ENCODE results near the gene ADGRF1. TPM values are rescaled to one million over a fixed set of nuclear protein-coding genes. Genes with fewer than 3 reads are reported as not detected.

ADGRF1 gene
- total RNA-seq, 4 donors from 2014 or later: 0.64 to 1.2 TPM; not detected in 2

DNA sequence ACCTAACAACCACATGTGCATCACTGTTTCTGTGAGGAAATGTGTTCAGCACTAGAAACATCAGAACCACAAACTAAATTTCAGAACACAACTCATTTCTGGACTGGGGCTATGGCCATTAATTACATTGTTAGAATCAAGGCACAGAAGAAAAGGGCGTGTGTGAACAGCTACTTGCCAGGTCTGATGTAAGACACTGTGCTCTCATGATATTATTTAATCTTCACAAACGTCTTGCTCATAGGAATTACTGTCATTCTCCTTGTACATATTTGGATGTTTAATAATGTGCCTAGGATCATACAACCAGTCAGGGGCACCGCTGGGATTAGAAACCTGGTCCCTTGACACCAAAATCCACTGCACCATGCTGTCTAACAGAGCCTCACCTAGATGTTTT lies 14.8 kb downstream of the ADGRF1 start:
- H3K36me3 ChIP-seq: no peaks in the 10 kb centered on the region
- DNase-seq: no peak
- H3K4me1 ChIP-seq: no peaks in the 10 kb centered on the region
- in situ Hi-C loops (cut with MboI; ENCODE audit: low pct_ligation_motif_present in 1 of 4, low pct_unique_long_range_greater_than_20kb in 1 of 4, low sequenced_read_pairs in 3 of 4): no loop called here
- H3K9me3 ChIP-seq: no peaks in the 10 kb centered on the region
- no peak overlapping the region for H3K27ac ChIP-seq
- 56 to 61% methylated on average over 2 to 3 of the region's 3 CpGs for WGBS, 2 donors (ENCODE audit: low coverage in 1 of 2)
- peaks cover 3% of the 10 kb centered on the region for H3K27me3 ChIP-seq
- H3K4me3 ChIP-seq: no peak overlapping the region
- intact Hi-C loops (cut with DNase I; ENCODE audit: low total_unique reads): no loop called here
- TF ChIP-seq POLR2A (IDR thresholded peaks at IDR 0.05): no peak
- TF ChIP-seq POLR2AphosphoS5 (IDR thresholded peaks at IDR 0.05): no peak
- TF ChIP-seq, protein P1, sequence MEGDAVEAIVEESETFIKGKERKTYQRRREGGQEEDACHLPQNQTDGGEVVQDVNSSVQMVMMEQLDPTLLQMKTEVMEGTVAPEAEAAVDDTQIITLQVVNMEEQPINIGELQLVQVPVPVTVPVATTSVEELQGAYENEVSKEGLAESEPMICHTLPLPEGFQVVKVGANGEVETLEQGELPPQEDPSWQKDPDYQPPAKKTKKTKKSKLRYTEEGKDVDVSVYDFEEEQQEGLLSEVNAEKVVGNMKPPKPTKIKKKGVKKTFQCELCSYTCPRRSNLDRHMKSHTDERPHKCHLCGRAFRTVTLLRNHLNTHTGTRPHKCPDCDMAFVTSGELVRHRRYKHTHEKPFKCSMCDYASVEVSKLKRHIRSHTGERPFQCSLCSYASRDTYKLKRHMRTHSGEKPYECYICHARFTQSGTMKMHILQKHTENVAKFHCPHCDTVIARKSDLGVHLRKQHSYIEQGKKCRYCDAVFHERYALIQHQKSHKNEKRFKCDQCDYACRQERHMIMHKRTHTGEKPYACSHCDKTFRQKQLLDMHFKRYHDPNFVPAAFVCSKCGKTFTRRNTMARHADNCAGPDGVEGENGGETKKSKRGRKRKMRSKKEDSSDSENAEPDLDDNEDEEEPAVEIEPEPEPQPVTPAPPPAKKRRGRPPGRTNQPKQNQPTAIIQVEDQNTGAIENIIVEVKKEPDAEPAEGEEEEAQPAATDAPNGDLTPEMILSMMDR (IDR thresholded peaks at IDR 0.05): no peak
- TF ChIP-seq EP300 (IDR thresholded peaks at IDR 0.05; ENCODE audit: low read depth): no peak

DNA sequence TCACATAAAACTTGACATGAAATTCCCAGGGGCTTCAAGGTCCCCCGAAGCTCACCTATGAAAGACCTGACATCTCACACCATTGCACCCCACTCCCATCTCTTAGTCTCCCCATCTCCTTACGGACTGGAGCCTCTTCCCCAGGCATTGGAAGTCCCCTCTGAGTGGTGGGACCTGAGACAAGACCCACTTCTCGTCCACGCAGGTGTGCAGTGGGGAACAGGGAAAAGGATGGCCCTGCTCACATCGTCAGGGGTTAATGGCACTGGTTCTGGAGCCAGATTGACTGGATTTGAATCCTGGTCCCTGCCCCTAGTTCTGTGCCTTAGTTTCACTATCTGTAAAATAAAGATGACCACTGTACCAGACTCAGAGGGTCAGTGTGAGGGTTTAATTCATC lies 15.5 kb downstream of the ADGRF1 start:
- Histone ChIP-seq H3K27me3 (no peaks in the 10 kb centered on the region), H3K36me3 (no peaks in the 10 kb centered on the region), H3K4me1 (no peaks in the 10 kb centered on the region), H3K9me3 (no peaks in the 10 kb centered on the region), H3K4me3 (no peak overlapping the region), H3K27ac (no peak overlapping the region)
- WGBS, 2 donors (ENCODE audit: low coverage in 1 of 2): 77 to 94% methylated on average over 3 to 5 of the region's 5 CpGs
- no peak for TF ChIP-seq EP300 (IDR thresholded peaks at IDR 0.05; ENCODE audit: low read depth)
- TF ChIP-seq, protein P1 (IDR thresholded peaks at IDR 0.05): no peak
- no peak for TF ChIP-seq POLR2A (IDR thresholded peaks at IDR 0.05)
- TF ChIP-seq POLR2AphosphoS5 (IDR thresholded peaks at IDR 0.05): no peak
- no peak for DNase-seq
- in situ Hi-C loops (cut with MboI; ENCODE audit: low pct_ligation_motif_present in 1 of 4, low pct_unique_long_range_greater_than_20kb in 1 of 4, low sequenced_read_pairs in 3 of 4) (no loop called here), intact Hi-C loops (cut with DNase I; ENCODE audit: low total_unique reads) (no loop called here)

DNA sequence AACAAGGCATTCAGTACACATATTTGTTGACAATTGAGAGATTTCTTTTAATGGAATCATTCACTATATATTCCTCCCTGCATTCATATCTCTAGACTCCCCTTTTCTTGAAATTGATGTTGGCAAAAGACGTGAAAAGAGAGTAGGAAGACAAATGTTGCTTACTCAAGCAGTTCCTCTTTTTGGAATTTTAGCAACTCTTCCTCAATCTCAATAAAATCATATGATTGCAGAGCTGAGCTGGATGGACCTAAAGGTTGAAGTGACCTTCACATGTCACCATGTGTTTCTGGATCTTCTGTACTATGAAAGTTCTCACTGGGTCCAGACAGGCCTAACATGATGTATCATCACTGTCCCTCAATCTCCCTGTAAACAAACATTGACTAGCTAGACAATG lies 18.6 kb downstream of the ADGRF1 start:
- in situ Hi-C loops (cut with MboI; ENCODE audit: low pct_ligation_motif_present in 1 of 4, low pct_unique_long_range_greater_than_20kb in 1 of 4, low sequenced_read_pairs in 3 of 4): no loop called here
- H3K27me3 ChIP-seq: no peaks in the 10 kb centered on the region
- H3K9me3 ChIP-seq: no peaks in the 10 kb centered on the region
- TF ChIP-seq POLR2AphosphoS5 (IDR thresholded peaks at IDR 0.05) (no peak), EP300 (IDR thresholded peaks at IDR 0.05; ENCODE audit: low read depth) (no peak), POLR2A (IDR thresholded peaks at IDR 0.05) (no peak)
- TF ChIP-seq, protein P1 (IDR thresholded peaks at IDR 0.05): no peak
- WGBS, 2 donors (ENCODE audit: low coverage in 1 of 2): 33 to 77% methylated on average over 1 of the region's 1 CpG
- DNase-seq: no peak
- intact Hi-C loops (cut with DNase I; ENCODE audit: low total_unique reads): no loop called here
- H3K4me1 ChIP-seq: no peaks in the 10 kb centered on the region
- no peaks in the 10 kb centered on the region for H3K36me3 ChIP-seq
- no peak overlapping the region for H3K4me3 ChIP-seq
- H3K27ac ChIP-seq: no peak overlapping the region

DNA sequence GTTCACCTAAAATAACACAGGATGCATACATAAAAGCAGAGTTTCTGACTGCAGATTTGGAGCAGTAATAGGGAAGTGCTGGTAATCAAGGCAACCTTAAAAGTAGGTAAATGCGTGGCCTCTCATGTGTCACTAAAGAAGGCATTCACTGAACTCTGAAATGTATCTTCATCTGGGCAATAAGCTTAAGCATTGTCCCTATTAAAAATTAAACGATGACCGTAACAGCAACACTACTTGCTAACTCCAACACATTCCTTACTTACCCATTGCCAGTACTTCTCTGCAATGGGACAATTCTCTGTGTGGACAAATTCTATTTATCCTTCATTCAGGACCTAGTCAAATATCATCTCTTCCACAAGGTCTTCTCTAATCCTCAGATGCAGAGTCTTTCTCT lies 19.9 kb downstream of the ADGRF1 start:
- no peak for DNase-seq
- whole genome bisulfite sequencing, 2 donors (ENCODE audit: low coverage in 1 of 2): 90 to 96% methylated on average over 3 of the region's 3 CpGs
- intact Hi-C loops (cut with DNase I; ENCODE audit: low total_unique reads) (no loop called here), in situ Hi-C loops (cut with MboI; ENCODE audit: low pct_ligation_motif_present in 1 of 4, low pct_unique_long_range_greater_than_20kb in 1 of 4, low sequenced_read_pairs in 3 of 4) (no loop called here)
- Histone ChIP-seq H3K4me1 (no peaks in the 10 kb centered on the region), H3K27ac (no peak overlapping the region), H3K9me3 (no peaks in the 10 kb centered on the region), H3K36me3 (no peaks in the 10 kb centered on the region), H3K27me3 (no peaks in the 10 kb centered on the region), H3K4me3 (no peak overlapping the region)
- TF ChIP-seq, protein P1 (IDR thresholded peaks at IDR 0.05): no peak
- TF ChIP-seq POLR2AphosphoS5 (IDR thresholded peaks at IDR 0.05) (no peak), EP300 (IDR thresholded peaks at IDR 0.05; ENCODE audit: low read depth) (no peak), POLR2A (IDR thresholded peaks at IDR 0.05) (no peak)

Data from transverse colon (tissue), 4 donors.